Hepatocyte (in vitro differentiated cells): Measurements from ENCODE around the gene HERC2.

Experiments
- CTCF ChIP-seq: fragments of 200-600 bp; sonication (generic); IDR thresholded peaks from 2 replicates; pipeline ENCODE4 v1.5.1; 2016; ENCODE audit warnings: antibody characterized with exemption, mild to moderate bottlenecking; ENCODE audit not compliant: poor library complexity
- EZH2 ChIP-seq: fragments of 200-600 bp; sonication (generic); IDR thresholded peaks from 2 replicates; pipeline ENCODE4 v1.6.1; 2016; ENCODE audit warnings: antibody characterized with exemption, mild to moderate bottlenecking, borderline replicate concordance

- TF ChIP-seq EZH2: no peak
- TF ChIP-seq CTCF: no peak
These were observed 131.4 kb downstream of the HERC2 start for GRCh38 chr15:28190391-28191174.
